ENCODE measurements around the gene TMEM126B. TPM values are rescaled to one million over a fixed set of nuclear protein-coding genes. Genes with fewer than 3 reads are reported as not detected.
"Not testable (repeated sequence)": the region's sequence is repeated elsewhere in the genome, so short reads cannot be mapped to it uniquely, and the experiment has no call there.

The TMEM126B gene
- total RNA-seq, 2 donors from 2014 or later, result 24.5 to 25.4 TPM

DNA sequence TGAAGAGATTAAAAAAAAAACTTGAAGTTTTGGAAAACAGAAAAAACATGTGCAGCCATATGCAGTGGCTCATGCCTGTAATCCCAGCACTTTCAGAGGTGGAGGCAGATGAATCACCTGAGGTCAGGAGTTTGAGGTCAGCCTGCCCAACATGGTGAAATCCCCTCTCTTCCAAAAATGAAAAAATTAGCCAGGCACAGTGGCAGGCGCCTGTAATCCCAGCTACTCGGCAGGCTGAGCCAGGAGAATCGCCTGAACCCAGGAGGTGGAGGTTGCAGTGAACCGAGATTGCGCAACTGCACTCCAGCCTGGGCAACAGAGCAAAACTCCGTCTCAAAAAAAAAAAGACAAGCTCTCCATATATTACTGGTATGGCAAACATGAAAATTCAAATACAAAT lies 8.9 kb upstream of the TMEM126B start:
- ATAC-seq (no peak), DNase-seq (no peak)
- no peaks in the 10 kb centered on the region for H3K9me3 ChIP-seq (ENCODE audit: control insufficient read depth, low read length, poor library complexity, severe bottlenecking)
- peaks cover 11% of the 10 kb centered on the region for H3K27me3 Mint-ChIP-seq
- no peak overlapping the region for H3K4me3 Mint-ChIP-seq
- H3K36me3 Mint-ChIP-seq (ENCODE audit: low read depth), result no peaks in the 10 kb centered on the region
- no peak overlapping the region for H3K27ac Mint-ChIP-seq
- H3K4me1 Mint-ChIP-seq, result no peaks in the 10 kb centered on the region

DNA sequence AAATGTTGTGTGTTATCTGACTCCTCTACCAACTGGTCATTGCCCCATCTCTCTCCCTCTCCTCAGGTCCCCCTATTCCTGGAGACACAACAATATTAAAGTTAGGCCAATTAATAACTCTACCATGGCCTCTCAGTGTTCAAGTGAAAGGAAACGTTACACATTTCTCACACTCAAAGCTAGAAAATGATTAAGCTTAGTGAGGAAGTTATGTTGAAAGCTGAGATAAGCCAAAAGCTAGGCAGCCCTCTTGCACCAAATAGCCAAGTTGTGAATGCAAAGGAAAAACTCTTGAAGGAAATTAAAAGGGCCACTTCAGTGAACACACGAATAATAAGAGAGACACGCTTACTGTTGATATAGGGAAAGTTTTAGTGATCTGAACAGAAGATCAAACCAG lies 8.1 kb upstream of the TMEM126B start:
- peaks cover 2% of the 10 kb centered on the region for H3K36me3 Mint-ChIP-seq (ENCODE audit: low read depth)
- no peak for ATAC-seq
- no peak overlapping the region for H3K27ac Mint-ChIP-seq
- no peak for DNase-seq
- H3K27me3 Mint-ChIP-seq, result peaks cover 15% of the 10 kb centered on the region
- peaks cover 3% of the 10 kb centered on the region for H3K4me1 Mint-ChIP-seq
- no peaks in the 10 kb centered on the region for H3K9me3 ChIP-seq (ENCODE audit: control insufficient read depth, low read length, poor library complexity, severe bottlenecking)
- H3K4me3 Mint-ChIP-seq, result no peak overlapping the region

DNA sequence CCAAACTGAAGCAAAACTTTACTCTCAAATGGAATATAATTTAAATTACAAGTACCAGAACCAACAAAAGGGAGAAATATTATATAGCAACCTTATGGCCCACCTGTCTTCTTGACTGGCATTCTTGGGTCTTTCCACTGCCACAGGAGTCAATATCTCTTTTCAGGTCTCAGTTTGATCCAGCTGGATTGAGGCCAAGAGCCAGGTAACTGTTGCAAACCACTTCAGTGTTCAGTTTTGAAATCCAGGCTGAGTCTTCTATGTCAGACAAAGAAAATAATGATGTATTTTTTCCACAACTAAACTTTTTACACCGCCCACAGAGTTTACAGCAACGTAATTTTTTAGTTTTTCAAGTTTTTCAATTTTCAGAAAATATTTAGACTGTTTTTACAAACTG lies 1.9 kb upstream of the TMEM126B start:
- H3K4me1 Mint-ChIP-seq, result peaks cover 25% of the 10 kb centered on the region
- peaks cover 6% of the 10 kb centered on the region for H3K36me3 Mint-ChIP-seq (ENCODE audit: low read depth)
- no peak for DNase-seq
- H3K4me3 Mint-ChIP-seq, result peak overlapping the region; percentile 98
- H3K27ac Mint-ChIP-seq, result peak overlapping the region; percentile 99
- ATAC-seq, result no peak
- H3K9me3 ChIP-seq (ENCODE audit: control insufficient read depth, low read length, poor library complexity, severe bottlenecking), result no peaks in the 10 kb centered on the region
- H3K27me3 Mint-ChIP-seq, result peaks cover 4% of the 10 kb centered on the region

DNA sequence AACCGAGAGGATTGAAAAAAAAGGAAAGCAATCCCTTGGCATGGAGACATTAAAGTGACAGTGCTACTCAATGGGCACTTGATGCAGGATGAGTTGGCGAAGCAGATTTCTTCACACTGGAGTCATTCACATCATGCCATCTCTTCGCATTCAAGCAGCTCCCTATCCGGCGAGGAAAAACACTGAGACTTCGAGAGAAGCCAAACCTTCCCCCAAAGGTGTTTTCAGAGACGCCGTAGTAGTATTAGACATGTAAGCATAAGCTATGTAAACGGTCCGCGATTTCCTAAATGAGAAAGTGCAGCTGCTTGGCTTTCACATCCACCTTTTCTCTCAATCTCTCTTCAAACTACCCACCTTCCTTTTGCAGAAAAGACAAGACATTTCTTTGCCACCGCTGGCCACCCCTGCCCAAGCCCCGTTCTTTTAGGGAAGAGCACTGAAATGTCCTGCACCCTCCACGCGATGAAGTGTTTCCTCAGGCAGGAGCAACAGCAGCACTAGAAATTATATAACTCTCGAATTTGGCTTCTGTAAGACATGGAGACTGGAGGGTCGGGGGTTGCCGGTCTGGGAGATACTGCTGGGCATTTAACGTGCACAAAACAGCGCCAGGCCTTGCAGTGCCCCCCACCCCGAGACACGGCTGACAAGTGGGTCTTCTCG lies 928 bp upstream of the TMEM126B start, which contains the start of gene DLG2:
TSS of gene DLG2 (minus strand) at position 13 of the 666 bp plus-strand sequence.
- Mint-ChIP-seq H3K4me3 (peak within 1 kb of the TSS; percentile 98), H3K27ac (peak within 1 kb of the TSS; percentile 99), H3K4me1 (peaks cover 25% of the 10 kb centered on the region), H3K27me3 (peaks cover 4% of the 10 kb centered on the region), H3K36me3 (ENCODE audit: low read depth) (peaks cover 6% of the 10 kb centered on the region)
- DNase-seq (no peak), ATAC-seq (peak; percentile 2)
- no peaks in the 10 kb centered on the region for H3K9me3 ChIP-seq (ENCODE audit: control insufficient read depth, low read length, poor library complexity, severe bottlenecking)

DNA sequence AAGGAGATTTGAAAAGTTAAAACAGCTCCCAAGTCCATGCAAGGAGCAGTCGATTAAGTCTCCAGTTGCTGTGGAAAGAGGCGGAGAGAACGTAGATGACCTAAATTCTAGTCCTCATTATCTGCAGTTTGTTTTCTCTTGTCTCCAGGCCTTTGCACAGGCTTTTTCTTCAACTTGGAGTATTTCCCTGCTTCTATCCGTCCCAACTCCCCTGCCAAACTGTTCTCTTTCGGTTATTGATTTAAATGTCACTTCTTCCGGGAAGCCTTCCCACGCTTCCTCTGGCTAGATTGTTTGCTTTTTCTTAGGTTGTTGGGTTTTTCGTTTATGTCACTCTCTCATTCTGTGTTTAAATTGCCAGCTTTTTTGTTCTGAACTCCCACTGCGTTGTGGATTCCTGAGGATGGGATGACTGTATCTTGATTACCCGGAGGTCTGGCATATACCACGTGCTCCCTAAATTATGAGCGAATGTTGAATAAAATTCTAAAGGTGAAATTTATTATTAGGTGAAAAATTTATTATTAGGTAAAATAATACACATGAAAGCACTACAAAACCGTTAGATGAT lies 463 bp downstream of the TMEM126B start:
- ATAC-seq, result peak; percentile 20

DNA sequence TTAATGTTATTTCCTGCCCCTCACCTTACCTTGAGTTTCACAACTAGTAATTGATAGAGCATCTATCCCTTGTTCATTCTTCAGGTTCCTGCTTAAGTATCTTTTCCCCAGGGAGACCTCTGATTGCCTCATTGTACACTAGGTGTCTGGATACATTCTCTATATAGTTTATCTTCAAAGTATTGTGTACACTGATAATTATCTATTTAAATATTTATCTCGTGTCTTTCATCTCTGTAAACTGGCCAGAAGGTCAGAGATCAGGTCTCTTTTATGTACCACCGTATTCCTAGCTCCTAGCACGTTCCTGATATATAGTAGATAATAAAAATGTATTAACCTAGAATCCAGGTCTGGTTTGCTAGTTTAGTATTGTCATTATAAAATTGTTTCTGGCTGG lies 6.4 kb downstream of the TMEM126B start:
- Mint-ChIP-seq H3K4me3 (no peak overlapping the region), H3K4me1 (peaks cover 2% of the 10 kb centered on the region), H3K27me3 (no peaks in the 10 kb centered on the region), H3K27ac (no peak overlapping the region), H3K36me3 (ENCODE audit: low read depth) (peaks cover 7% of the 10 kb centered on the region)
- ATAC-seq (no peak), DNase-seq (no peak)
- H3K9me3 ChIP-seq (ENCODE audit: control insufficient read depth, low read length, poor library complexity, severe bottlenecking), result no peaks in the 10 kb centered on the region

More for the DNA sequence above, 463 bp downstream of the TMEM126B start:
- DNase-seq, result no peak
- Mint-ChIP-seq H3K27me3 (peaks cover 4% of the 10 kb centered on the region), H3K27ac (peak overlapping the region; percentile 99), H3K4me3 (peak overlapping the region; percentile 98), H3K4me1 (peaks cover 25% of the 10 kb centered on the region), H3K36me3 (ENCODE audit: low read depth) (peaks cover 6% of the 10 kb centered on the region)
- no peaks in the 10 kb centered on the region for H3K9me3 ChIP-seq (ENCODE audit: control insufficient read depth, low read length, poor library complexity, severe bottlenecking)

DNA sequence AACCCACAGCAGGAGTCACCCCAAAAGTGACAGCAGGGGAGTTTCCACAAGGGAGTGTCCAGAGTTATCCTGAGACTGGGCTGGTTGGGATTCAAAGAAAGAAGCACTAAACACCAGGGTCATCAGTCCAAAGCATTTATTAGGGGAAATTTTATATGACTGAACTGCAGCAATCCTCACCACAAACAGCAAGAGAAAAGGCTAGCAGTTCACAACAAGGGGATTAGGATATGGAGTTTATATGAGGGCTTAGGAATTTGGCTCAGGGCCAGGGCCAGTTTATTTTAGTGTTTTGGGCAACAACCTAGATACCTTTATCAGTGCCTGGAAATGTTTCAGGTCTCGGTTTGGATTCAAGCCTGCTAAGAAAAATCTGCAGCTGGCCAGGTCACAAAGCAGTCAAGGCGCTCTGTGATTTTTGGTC lies 14.8 kb downstream of the TMEM126B start:
- Mint-ChIP-seq H3K4me1 (peaks cover 8% of the 10 kb centered on the region), H3K4me3 (no peak overlapping the region), H3K27ac (no peak overlapping the region), H3K27me3 (peaks cover 16% of the 10 kb centered on the region), H3K36me3 (ENCODE audit: low read depth) (peaks cover 9% of the 10 kb centered on the region)
- DNase-seq (no peak), ATAC-seq (no peak)
- no peaks in the 10 kb centered on the region for H3K9me3 ChIP-seq (ENCODE audit: control insufficient read depth, low read length, poor library complexity, severe bottlenecking)

- no peaks in the 10 kb centered on the region for H3K9me3 ChIP-seq (ENCODE audit: control insufficient read depth, low read length, poor library complexity, severe bottlenecking)
- peaks cover 4% of the 10 kb centered on the region for H3K36me3 Mint-ChIP-seq (ENCODE audit: low read depth)
- DNase-seq, result no peak
- peaks cover 11% of the 10 kb centered on the region for H3K27me3 Mint-ChIP-seq
- H3K4me1 Mint-ChIP-seq, result peaks cover 15% of the 10 kb centered on the region
- H3K27ac Mint-ChIP-seq, result peak overlapping the region; percentile 96
- peak overlapping the region; percentile 97 for H3K4me3 Mint-ChIP-seq
- no peak for ATAC-seq
These were observed 18.7 kb downstream of the TMEM126B start for GRCh38 chr11:85647078-85647477.

- peaks cover 10% of the 10 kb centered on the region for H3K27me3 Mint-ChIP-seq
- peak; percentile 99 for ATAC-seq
- H3K4me1 Mint-ChIP-seq, result peaks cover 18% of the 10 kb centered on the region
- peak; percentile 80 to 87 (median 85) for DNase-seq
- no peaks in the 10 kb centered on the region for H3K9me3 ChIP-seq (ENCODE audit: control insufficient read depth, low read length, poor library complexity, severe bottlenecking)
- peak within 1 kb of the TSS; percentile 97 for H3K4me3 Mint-ChIP-seq
- H3K27ac Mint-ChIP-seq, result peak within 1 kb of the TSS; percentile 96
- H3K36me3 Mint-ChIP-seq (ENCODE audit: low read depth), result peaks cover 4% of the 10 kb centered on the region
These were observed 19.4 kb downstream of the TMEM126B start, which contains the start of gene TMEM126A for GRCh38 chr11:85647604-85648299. TSS of gene TMEM126A (plus strand) at chr11:85647967. CDS start at chr11:85650256, 2,289 bp downstream.

- H3K9me3 ChIP-seq (ENCODE audit: control insufficient read depth, low read length, poor library complexity, severe bottlenecking), result no peaks in the 10 kb centered on the region
- Mint-ChIP-seq H3K36me3 (ENCODE audit: low read depth) (peaks cover 4% of the 10 kb centered on the region), H3K27ac (peak overlapping the region; percentile 41), H3K27me3 (no peaks in the 10 kb centered on the region), H3K4me1 (peaks cover 24% of the 10 kb centered on the region), H3K4me3 (no peak overlapping the region)
- DNase-seq (no peak), ATAC-seq (no peak)
These were observed 22.7 kb downstream of the TMEM126B start for GRCh38 chr11:85651118-85651517.

DNA sequence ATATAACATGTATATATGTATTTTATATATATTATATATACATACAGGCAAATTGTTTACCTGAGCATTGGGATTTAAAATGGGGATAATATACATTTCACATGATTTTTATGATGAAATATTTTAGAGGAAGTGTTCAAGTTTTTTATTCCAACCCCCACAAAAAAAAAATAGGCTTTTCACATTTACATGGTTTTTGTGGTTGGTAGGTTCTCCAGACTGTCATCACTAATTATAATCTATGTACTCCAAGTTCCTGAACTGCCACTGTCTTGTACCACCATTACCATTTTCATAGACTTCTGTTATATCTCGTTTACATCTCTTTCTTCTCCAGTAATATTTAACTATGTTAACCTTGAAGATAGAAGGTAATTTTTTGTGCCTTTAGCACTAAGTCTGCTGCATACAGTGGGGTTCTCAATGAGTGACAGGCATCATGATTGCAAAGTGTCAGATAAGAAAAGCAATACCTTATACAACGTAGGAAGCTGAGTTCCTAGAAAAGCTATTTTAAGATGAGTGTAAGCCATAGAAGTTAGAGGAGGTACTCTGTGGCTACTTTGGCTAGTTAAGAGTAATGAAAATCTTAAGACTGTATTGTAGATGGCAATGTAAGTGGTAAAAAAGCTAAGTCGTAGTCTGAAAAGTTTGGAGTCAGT lies 24.5 kb downstream of the TMEM126B start:
- DNase-seq (no peak), ATAC-seq (no peak)
- Mint-ChIP-seq H3K27ac (no peak overlapping the region), H3K36me3 (ENCODE audit: low read depth) (peaks cover 3% of the 10 kb centered on the region), H3K27me3 (no peaks in the 10 kb centered on the region), H3K4me1 (peaks cover 23% of the 10 kb centered on the region), H3K4me3 (no peak overlapping the region)
- H3K9me3 ChIP-seq (ENCODE audit: control insufficient read depth, low read length, poor library complexity, severe bottlenecking), result no peaks in the 10 kb centered on the region

DNA sequence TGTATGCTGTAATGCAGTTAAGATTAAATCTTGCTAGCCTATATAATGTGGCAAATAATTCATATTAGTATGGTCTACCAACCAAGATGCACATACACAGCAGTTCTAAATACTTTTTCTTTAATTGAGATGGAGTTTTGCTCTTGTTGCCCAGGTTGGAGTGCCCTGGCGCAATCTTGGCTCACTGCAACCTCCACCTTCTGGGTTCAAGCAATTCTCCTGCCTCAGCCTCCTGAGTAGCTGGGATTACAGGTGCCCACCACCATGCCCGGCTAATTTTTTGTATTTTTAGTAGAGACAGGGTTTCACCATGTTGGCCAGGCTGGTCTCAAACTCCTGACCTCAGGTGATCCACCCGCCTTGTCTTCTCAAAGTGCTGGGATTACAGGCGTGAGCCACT lies 25.9 kb downstream of the TMEM126B start:
- not testable (repeated sequence) for DNase-seq; H3K4me3 Mint-ChIP-seq; H3K36me3 Mint-ChIP-seq (ENCODE audit: low read depth); H3K9me3 ChIP-seq (ENCODE audit: control insufficient read depth, low read length, poor library complexity, severe bottlenecking); H3K27me3 Mint-ChIP-seq; H3K27ac Mint-ChIP-seq; ATAC-seq
- peaks cover 18% of the 10 kb centered on the region for H3K4me1 Mint-ChIP-seq

- Mint-ChIP-seq H3K36me3 (ENCODE audit: low read depth) (no peaks in the 10 kb centered on the region), H3K4me1 (peaks cover 28% of the 10 kb centered on the region), H3K27ac (peak overlapping the region; percentile 78), H3K27me3 (no peaks in the 10 kb centered on the region), H3K4me3 (no peak overlapping the region)
- no peaks in the 10 kb centered on the region for H3K9me3 ChIP-seq (ENCODE audit: control insufficient read depth, low read length, poor library complexity, severe bottlenecking)
- no peak for DNase-seq
- no peak for ATAC-seq
These were observed 28.4 kb downstream of the TMEM126B start for GRCh38 chr11:85656777-85657176.
